Gastroesophageal sphincter (tissue), 4 donors: ENCODE measurements around the gene LRRC28. TPM values are rescaled to one million over a fixed set of nuclear protein-coding genes. Genes with fewer than 3 reads are reported as not detected.
A peak's percentile ranks its signal among the peaks of the same experiment; 100 is the strongest.

Source experiments
- ATAC-seq: fragments of 150-250 bp; one replicate; pipeline ENCODE4 v1.9.1; 2016; ENCODE audit warnings: mild to moderate bottlenecking, moderate library complexity
- H3K27ac ChIP-seq, 4 donors: fragments of 200-600 bp; sonication (generic) in 3 of 4; 1 replicate in 3 of 4; 2 replicates in 1 of 4; pipeline ENCODE4 v1.5.1; 2016 to 2019
- H3K27me3 ChIP-seq: fragments of 200-600 bp; sonication (generic); one replicate; pipeline ENCODE4 v1.5.1; 2019
- H3K36me3 ChIP-seq, 2 donors: fragments of 200-600 bp; sonication (generic); one replicate each; pipeline ENCODE4 v1.5.1; 2019; ENCODE audit warnings: control low read depth in 1 of 2
- H3K4me1 ChIP-seq, 3 donors: fragments of 200-600 bp; sonication (generic); 1 replicate in 2 of 3; 2 replicates in 1 of 3; pipeline ENCODE4 v1.5.1; 2016 to 2019; ENCODE audit warnings: control low read depth in 2 of 3
- H3K4me3 ChIP-seq, 2 donors: fragments of 200-600 bp; sonication (generic); one replicate each; pipeline ENCODE4 v1.5.1; 2019; ENCODE audit warnings: mild to moderate bottlenecking in 1 of 2, moderate library complexity in 1 of 2
- H3K9me3 ChIP-seq, 3 donors: fragments of 200-600 bp; sonication (generic); one replicate each; pipeline ENCODE4 v1.5.1; 2017 to 2019; ENCODE audit warnings: control low read depth in 2 of 3
- CTCF ChIP-seq, 4 experiments: fragments of 200-600 bp in 2 of 4; fragments of 450-650 bp in 2 of 4; sonication (generic) in 1 of 4; IDR thresholded peaks; one replicate each; pipeline ENCODE4 v1.5.1; 2017 to 2019; ENCODE audit warnings: antibody characterized with exemption in 4 of 4, mild to moderate bottlenecking in 2 of 4, moderate library complexity in 2 of 4
- EP300 ChIP-seq: sonication (generic); formaldehyde crosslinking; IDR thresholded peaks from one replicate; pipeline ENCODE4 v1.6.1; 2017; ENCODE audit warnings: antibody characterized with exemption, mild to moderate bottlenecking
- POLR2A ChIP-seq, 2 donors: fragments of 450-650 bp; IDR thresholded peaks; one replicate each; pipeline ENCODE4 v1.6.1; 2017; ENCODE audit warnings: antibody characterized with exemption in 2 of 2, mild to moderate bottlenecking in 2 of 2, moderate library complexity in 1 of 2
- POLR2AphosphoS5 ChIP-seq: sonication (generic); formaldehyde crosslinking; IDR thresholded peaks from one replicate; pipeline ENCODE4 v1.6.1; 2017; ENCODE audit warnings: antibody characterized with exemption
- WGBS, 2 donors: methylation state at CpG; one replicate each; pipeline ENCODE4 v1.1.5; 2018; ENCODE audit warnings: low coverage in 1 of 2; 5-methylcytosine and 5-hydroxymethylcytosine counted together
- total RNA-seq, 4 donors: library from RNA; depleted of rRNA; stranded (reverse); fragments of >200 nt; gene quantifications; one replicate each; pipeline ENCODE4 v1.1.0, GENCODE V29; 2016

The LRRC28 gene
- total RNA-seq, 4 donors from 2014 or later = 26.1 to 47.2 (median 28.5) TPM

GRCh38 chr15:99437315-99438223, 186.3 kb downstream of the LRRC28 start:
- Histone ChIP-seq H3K27me3 (no peaks in the 10 kb centered on the region), H3K9me3 (no peaks in the 10 kb centered on the region), H3K4me3 (no peak overlapping the region), H3K27ac (peak overlapping the region in 3 of 4 donors; percentile 58 to 64 (median 60)), H3K4me1 (peaks cover 4 to 82% (median 36%) of the 10 kb centered on the region in 3 donors), H3K36me3 (no peaks in the 10 kb centered on the region)
- no peak for ATAC-seq
- peak in 1 of 4 experiments; percentile 10 for TF ChIP-seq CTCF (IDR thresholded peaks at IDR 0.05)
- no peak for TF ChIP-seq EP300
- no peak for TF ChIP-seq POLR2AphosphoS5
- 84 to 96% methylated on average over 9 to 10 of the region's 23 CpGs for WGBS, 2 donors

GRCh38 chr15:99438224-99438585, 186.9 kb downstream of the LRRC28 start:
- no peak for TF ChIP-seq EP300
- no peak for TF ChIP-seq POLR2A (IDR thresholded peaks at IDR 0.05)
- no peak for TF ChIP-seq CTCF (IDR thresholded peaks at IDR 0.05)
- peak overlapping the region in 3 of 4 donors; percentile 58 to 64 (median 60) for H3K27ac ChIP-seq
- no peak for ATAC-seq
- no peaks in the 10 kb centered on the region for H3K27me3 ChIP-seq
- peaks cover 4 to 82% (median 38%) of the 10 kb centered on the region in 3 donors for H3K4me1 ChIP-seq
- H3K9me3 ChIP-seq = no peaks in the 10 kb centered on the region
- H3K36me3 ChIP-seq = no peaks in the 10 kb centered on the region
- WGBS, 2 donors = 40% methylated on average over 1 of the region's 11 CpGs; no CpG with 5 or more reads in 1 of the 2 donors
- H3K4me3 ChIP-seq = no peak overlapping the region

GRCh38 chr15:99438691-99439523, 187.6 kb downstream of the LRRC28 start:
- no peak for ATAC-seq
- peak overlapping the region in 3 of 4 donors; percentile 58 to 64 (median 60) for H3K27ac ChIP-seq

GRCh38 chr15:99439524-99439835, 188.2 kb downstream of the LRRC28 start:
- no peak for ATAC-seq
- 94% methylated on average over 6 of the region's 9 CpGs; no CpG with 5 or more reads in 1 of the 2 donors for WGBS, 2 donors
- Histone ChIP-seq H3K36me3 (no peaks in the 10 kb centered on the region), H3K4me3 (no peak overlapping the region), H3K9me3 (no peaks in the 10 kb centered on the region), H3K4me1 (peaks cover 4 to 81% (median 35%) of the 10 kb centered on the region in 3 donors), H3K27me3 (no peaks in the 10 kb centered on the region), H3K27ac (no peak overlapping the region)
- TF ChIP-seq EP300 = no peak
- TF ChIP-seq POLR2A (IDR thresholded peaks at IDR 0.05) = no peak
- no peak for TF ChIP-seq POLR2AphosphoS5
- TF ChIP-seq CTCF (IDR thresholded peaks at IDR 0.05) = no peak

More at GRCh38 chr15:99438691-99439523, 187.6 kb downstream of the LRRC28 start:
- H3K27me3 ChIP-seq = no peaks in the 10 kb centered on the region
- H3K4me3 ChIP-seq = peak overlapping the region in 1 of 2 donors; percentile 15
- H3K4me1 ChIP-seq = peaks cover 4 to 82% (median 35%) of the 10 kb centered on the region in 3 donors
- 62 to 92% methylated on average over 13 to 18 of the region's 24 CpGs for WGBS, 2 donors
- H3K36me3 ChIP-seq = no peaks in the 10 kb centered on the region
- TF ChIP-seq CTCF (IDR thresholded peaks at IDR 0.05) (no peak), EP300 (no peak), POLR2A (IDR thresholded peaks at IDR 0.05) (no peak), POLR2AphosphoS5 (no peak)
- no peaks in the 10 kb centered on the region for H3K9me3 ChIP-seq
